ENCODE results near the gene CES3.

CES3 gene

DNA sequence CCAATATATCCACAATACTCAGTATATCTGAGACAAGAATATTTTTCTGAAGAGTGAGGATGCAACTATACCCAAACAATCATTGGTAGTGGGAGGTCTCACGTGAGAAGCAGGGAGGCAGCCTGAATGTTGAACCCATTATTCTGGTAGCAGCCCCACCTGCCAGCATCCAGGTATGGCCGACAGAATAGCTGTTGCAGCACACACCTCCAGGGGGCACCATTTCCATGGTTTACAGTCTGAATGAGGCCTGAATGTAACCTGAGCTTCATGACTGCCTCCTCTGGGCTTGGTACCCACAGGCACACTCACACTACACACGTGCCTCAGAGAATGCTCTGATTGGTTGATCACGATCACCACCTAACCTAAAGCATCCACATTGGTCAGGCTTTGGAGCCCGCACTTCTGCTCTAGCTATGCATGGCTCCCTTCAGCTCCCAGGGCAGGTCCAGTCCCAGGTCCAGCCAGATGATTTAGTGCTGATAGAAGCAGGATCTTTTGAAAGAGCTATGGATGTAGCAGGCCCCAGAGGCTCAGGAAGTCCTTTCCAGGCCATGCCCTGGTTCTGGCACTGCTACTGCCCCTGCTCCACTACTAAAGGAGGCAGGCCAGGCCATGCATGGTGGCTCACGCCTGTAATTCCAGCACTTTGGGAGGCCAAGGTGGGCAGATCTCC lies 56.9 kb downstream of the CES3 start (continued):
- TF ChIP-seq ZNF777 (tag by site-specific recombination; IDR thresholded peaks at IDR 0.05; ENCODE audit: borderline replicate concordance) (no peak), ZNF214 (tag by site-specific recombination; IDR thresholded peaks at IDR 0.05; ENCODE audit: borderline replicate concordance) (no peak), ZNF792 (tag by site-specific recombination; IDR thresholded peaks at IDR 0.05) (no peak), ZNF555 (tag by site-specific recombination; conservative IDR thresholded peaks at IDR 0.05) (no peak), ZNF140 (tag by site-specific recombination; IDR thresholded peaks at IDR 0.05) (no peak), ZNF501 (tag by site-specific recombination; IDR thresholded peaks at IDR 0.05) (no peak), SP3 (tag by site-specific recombination; IDR thresholded peaks at IDR 0.05) (no peak), ZNF2 (tag by site-specific recombination; IDR thresholded peaks at IDR 0.05) (0 out of 2 replicates have a peak, but pooled peaks have one; percentile 43), ZNF660 (tag by site-specific recombination; IDR thresholded peaks at IDR 0.05) (peak; percentile 83; the same call in 1 of the 2 replicates), ZNF843 (tag by site-specific recombination; IDR thresholded peaks at IDR 0.05) (no peak), ZNF664 (tag by site-specific recombination; IDR thresholded peaks at IDR 0.05) (peak; percentile 62; the same call in 1 of the 2 replicates), HOXA7 (CRISPR knock-in tag; IDR thresholded peaks at IDR 0.05; ENCODE audit: borderline replicate concordance) (no peak), WT1 (tag by site-specific recombination; IDR thresholded peaks at IDR 0.05) (no peak), ZNF701 (tag by site-specific recombination; IDR thresholded peaks at IDR 0.05) (no peak), ZNF146 (tag by site-specific recombination; IDR thresholded peaks at IDR 0.05) (no peak), HOXD13 (CRISPR knock-in tag; IDR thresholded peaks at IDR 0.05; ENCODE audit: borderline replicate concordance) (no peak), ZEB2 (tag by site-specific recombination; IDR thresholded peaks at IDR 0.05) (peak; percentile 79), ZNF530 (tag by site-specific recombination; IDR thresholded peaks at IDR 0.05; ENCODE audit: low read depth) (no peak), SCRT2 (tag by site-specific recombination; IDR thresholded peaks at IDR 0.05) (peak; percentile 32; the same call in 1 of the 2 replicates), ZBTB7A (tag by site-specific recombination; IDR thresholded peaks at IDR 0.05; ENCODE audit: low read depth) (no peak)
- TF ChIP-seq, protein P1, sequence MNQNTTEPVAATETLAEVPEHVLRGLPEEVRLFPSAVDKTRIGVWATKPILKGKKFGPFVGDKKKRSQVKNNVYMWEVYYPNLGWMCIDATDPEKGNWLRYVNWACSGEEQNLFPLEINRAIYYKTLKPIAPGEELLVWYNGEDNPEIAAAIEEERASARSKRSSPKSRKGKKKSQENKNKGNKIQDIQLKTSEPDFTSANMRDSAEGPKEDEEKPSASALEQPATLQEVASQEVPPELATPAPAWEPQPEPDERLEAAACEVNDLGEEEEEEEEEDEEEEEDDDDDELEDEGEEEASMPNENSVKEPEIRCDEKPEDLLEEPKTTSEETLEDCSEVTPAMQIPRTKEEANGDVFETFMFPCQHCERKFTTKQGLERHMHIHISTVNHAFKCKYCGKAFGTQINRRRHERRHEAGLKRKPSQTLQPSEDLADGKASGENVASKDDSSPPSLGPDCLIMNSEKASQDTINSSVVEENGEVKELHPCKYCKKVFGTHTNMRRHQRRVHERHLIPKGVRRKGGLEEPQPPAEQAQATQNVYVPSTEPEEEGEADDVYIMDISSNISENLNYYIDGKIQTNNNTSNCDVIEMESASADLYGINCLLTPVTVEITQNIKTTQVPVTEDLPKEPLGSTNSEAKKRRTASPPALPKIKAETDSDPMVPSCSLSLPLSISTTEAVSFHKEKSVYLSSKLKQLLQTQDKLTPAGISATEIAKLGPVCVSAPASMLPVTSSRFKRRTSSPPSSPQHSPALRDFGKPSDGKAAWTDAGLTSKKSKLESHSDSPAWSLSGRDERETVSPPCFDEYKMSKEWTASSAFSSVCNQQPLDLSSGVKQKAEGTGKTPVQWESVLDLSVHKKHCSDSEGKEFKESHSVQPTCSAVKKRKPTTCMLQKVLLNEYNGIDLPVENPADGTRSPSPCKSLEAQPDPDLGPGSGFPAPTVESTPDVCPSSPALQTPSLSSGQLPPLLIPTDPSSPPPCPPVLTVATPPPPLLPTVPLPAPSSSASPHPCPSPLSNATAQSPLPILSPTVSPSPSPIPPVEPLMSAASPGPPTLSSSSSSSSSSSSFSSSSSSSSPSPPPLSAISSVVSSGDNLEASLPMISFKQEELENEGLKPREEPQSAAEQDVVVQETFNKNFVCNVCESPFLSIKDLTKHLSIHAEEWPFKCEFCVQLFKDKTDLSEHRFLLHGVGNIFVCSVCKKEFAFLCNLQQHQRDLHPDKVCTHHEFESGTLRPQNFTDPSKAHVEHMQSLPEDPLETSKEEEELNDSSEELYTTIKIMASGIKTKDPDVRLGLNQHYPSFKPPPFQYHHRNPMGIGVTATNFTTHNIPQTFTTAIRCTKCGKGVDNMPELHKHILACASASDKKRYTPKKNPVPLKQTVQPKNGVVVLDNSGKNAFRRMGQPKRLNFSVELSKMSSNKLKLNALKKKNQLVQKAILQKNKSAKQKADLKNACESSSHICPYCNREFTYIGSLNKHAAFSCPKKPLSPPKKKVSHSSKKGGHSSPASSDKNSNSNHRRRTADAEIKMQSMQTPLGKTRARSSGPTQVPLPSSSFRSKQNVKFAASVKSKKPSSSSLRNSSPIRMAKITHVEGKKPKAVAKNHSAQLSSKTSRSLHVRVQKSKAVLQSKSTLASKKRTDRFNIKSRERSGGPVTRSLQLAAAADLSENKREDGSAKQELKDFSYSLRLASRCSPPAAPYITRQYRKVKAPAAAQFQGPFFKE (tag by site-specific recombination; IDR thresholded peaks at IDR 0.05; ENCODE audit: borderline replicate concordance): no peak
- TF ChIP-seq, protein P2, sequence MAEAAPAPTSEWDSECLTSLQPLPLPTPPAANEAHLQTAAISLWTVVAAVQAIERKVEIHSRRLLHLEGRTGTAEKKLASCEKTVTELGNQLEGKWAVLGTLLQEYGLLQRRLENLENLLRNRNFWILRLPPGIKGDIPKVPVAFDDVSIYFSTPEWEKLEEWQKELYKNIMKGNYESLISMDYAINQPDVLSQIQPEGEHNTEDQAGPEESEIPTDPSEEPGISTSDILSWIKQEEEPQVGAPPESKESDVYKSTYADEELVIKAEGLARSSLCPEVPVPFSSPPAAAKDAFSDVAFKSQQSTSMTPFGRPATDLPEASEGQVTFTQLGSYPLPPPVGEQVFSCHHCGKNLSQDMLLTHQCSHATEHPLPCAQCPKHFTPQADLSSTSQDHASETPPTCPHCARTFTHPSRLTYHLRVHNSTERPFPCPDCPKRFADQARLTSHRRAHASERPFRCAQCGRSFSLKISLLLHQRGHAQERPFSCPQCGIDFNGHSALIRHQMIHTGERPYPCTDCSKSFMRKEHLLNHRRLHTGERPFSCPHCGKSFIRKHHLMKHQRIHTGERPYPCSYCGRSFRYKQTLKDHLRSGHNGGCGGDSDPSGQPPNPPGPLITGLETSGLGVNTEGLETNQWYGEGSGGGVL (tag by site-specific recombination; IDR thresholded peaks at IDR 0.05): no peak
- TF ChIP-seq, protein P3, sequence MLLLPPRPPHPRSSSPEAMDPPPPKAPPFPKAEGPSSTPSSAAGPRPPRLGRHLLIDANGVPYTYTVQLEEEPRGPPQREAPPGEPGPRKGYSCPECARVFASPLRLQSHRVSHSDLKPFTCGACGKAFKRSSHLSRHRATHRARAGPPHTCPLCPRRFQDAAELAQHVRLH (tag by site-specific recombination; IDR thresholded peaks at IDR 0.05): no peak

All from HEK293 (cell line).